OCI-LY1 (cell line): Measurements from ENCODE around the gene ITPKC.

Experiments
- H2AFZ ChIP-seq: fragments of 200-600 bp; sonication (generic), shearing (Covaris generic); 2 replicates; pipeline ENCODE4 v1.6.0; 2014; ENCODE audit warnings: antibody characterized with exemption, mild to moderate bottlenecking, low read length
- H3F3A ChIP-seq: fragments of 200-600 bp; sonication (generic), shearing (Covaris generic); 2 replicates; pipeline ENCODE4 v1.6.0; 2014; ENCODE audit warnings: mild to moderate bottlenecking, antibody characterized with exemption, low read length, moderate library complexity; ENCODE audit not compliant: insufficient read depth
- H3K27ac ChIP-seq: fragments of 200-600 bp; sonication (generic); 2 replicates; pipeline ENCODE4 v1.5.1; 2014; ENCODE audit warnings: low read length, mixed run types, mild to moderate bottlenecking, low read depth; ENCODE audit not compliant: poor library complexity, severe bottlenecking
- H3K27me3 ChIP-seq: fragments of 200-600 bp; sonication (generic); 2 replicates; pipeline ENCODE4 v1.6.0; 2014; ENCODE audit warnings: antibody characterized with exemption, mild to moderate bottlenecking, low read length, moderate library complexity; ENCODE audit not compliant: insufficient read depth
- H3K36me3 ChIP-seq: fragments of 200-600 bp; sonication (generic); 2 replicates; pipeline ENCODE4 v1.6.1; 2014; ENCODE audit warnings: mild to moderate bottlenecking, antibody characterized with exemption, low read length, moderate library complexity, mixed read lengths; ENCODE audit not compliant: insufficient read depth
- H3K4me1 ChIP-seq: fragments of 200-600 bp; sonication (generic); 2 replicates; pipeline ENCODE4 v1.5.1; 2014; ENCODE audit warnings: mild to moderate bottlenecking, low read length, moderate library complexity; ENCODE audit not compliant: insufficient read depth, severe bottlenecking
- H3K4me2 ChIP-seq: fragments of 200-600 bp; sonication (generic), shearing (Covaris generic); 2 replicates; pipeline ENCODE4 v1.6.1; 2014; ENCODE audit warnings: low read length
- H3K4me3 ChIP-seq: fragments of 200-600 bp; sonication (generic); 2 replicates; pipeline ENCODE4 v1.5.1; 2014; ENCODE audit warnings: low read length, low read depth, mild to moderate bottlenecking, mixed read lengths; ENCODE audit not compliant: poor library complexity, severe bottlenecking
- H3K79me2 ChIP-seq: fragments of 200-600 bp; shearing (Covaris generic); 2 replicates; pipeline ENCODE4 v1.6.1; 2016; ENCODE audit warnings: mixed run types, low read length, mixed read lengths; ENCODE audit not compliant: insufficient read depth
- H3K9ac ChIP-seq: fragments of 200-600 bp; sonication (generic), shearing (Covaris generic); 2 replicates; pipeline ENCODE4 v1.6.1; 2014; ENCODE audit warnings: mild to moderate bottlenecking, low read length, mixed read lengths
- H3K9me2 ChIP-seq: fragments of 200-600 bp; sonication (generic), shearing (Covaris generic); 2 replicates; pipeline ENCODE4 v1.6.1; 2014; ENCODE audit warnings: low read depth, mild to moderate bottlenecking, low read length, mixed read lengths
- H3K9me3 ChIP-seq: fragments of 200-600 bp; shearing (Covaris generic); 2 replicates; pipeline ENCODE4 v1.6.1; 2014; ENCODE audit warnings: low read length, mixed read lengths
- H4K20me1 ChIP-seq: fragments of 200-600 bp; sonication (generic), shearing (Covaris generic); 2 replicates; pipeline ENCODE4 v1.6.0; 2016; ENCODE audit warnings: mild to moderate bottlenecking, low read length; ENCODE audit not compliant: insufficient read depth
- EZH2 ChIP-seq: fragments of 200-600 bp; sonication (generic), shearing (Covaris generic); IDR thresholded peaks from 2 replicates; pipeline ENCODE4 v1.8.0; 2017; ENCODE audit warnings: borderline replicate concordance, mixed run types, mild to moderate bottlenecking, antibody characterized with exemption, low read length, moderate library complexity, mixed read lengths
- TF ChIP-seq, protein P1 (sequence below): fragments of 200-600 bp; sonication (generic), shearing (Covaris generic); IDR thresholded peaks from 2 replicates; pipeline ENCODE4 v1.5.1; 2017; ENCODE audit warnings: mild to moderate bottlenecking, antibody characterized with exemption, low read length, moderate library complexity, mixed read lengths

Gene ITPKC

GRCh38 chr19:40688987-40689338, 27.9 kb upstream of the ITPKC start:
- Histone ChIP-seq H3K9me2 (no peaks in the 10 kb centered on the region), H3F3A (0 out of 2 replicates have a peak, but pooled peaks cover 7% of the 10 kb centered on the region), H3K9me3 (no peaks in the 10 kb centered on the region), H3K4me1 (peaks cover 40% of the 10 kb centered on the region), H3K79me2 (no peaks in the 10 kb centered on the region), H4K20me1 (no peaks in the 10 kb centered on the region), H2AFZ (no peak overlapping the region), H3K9ac (peak overlapping the region; percentile 87; the same call in 1 of the 2 replicates), H3K36me3 (peaks cover 11% of the 10 kb centered on the region; the same call in 1 of the 2 replicates), H3K4me3 (peak overlapping the region; percentile 81), H3K4me2 (peak overlapping the region; percentile 100), H3K27ac (peak overlapping the region; percentile 67), H3K27me3 (no peaks in the 10 kb centered on the region)
- TF ChIP-seq EZH2, result no peak
- TF ChIP-seq, protein P1, sequence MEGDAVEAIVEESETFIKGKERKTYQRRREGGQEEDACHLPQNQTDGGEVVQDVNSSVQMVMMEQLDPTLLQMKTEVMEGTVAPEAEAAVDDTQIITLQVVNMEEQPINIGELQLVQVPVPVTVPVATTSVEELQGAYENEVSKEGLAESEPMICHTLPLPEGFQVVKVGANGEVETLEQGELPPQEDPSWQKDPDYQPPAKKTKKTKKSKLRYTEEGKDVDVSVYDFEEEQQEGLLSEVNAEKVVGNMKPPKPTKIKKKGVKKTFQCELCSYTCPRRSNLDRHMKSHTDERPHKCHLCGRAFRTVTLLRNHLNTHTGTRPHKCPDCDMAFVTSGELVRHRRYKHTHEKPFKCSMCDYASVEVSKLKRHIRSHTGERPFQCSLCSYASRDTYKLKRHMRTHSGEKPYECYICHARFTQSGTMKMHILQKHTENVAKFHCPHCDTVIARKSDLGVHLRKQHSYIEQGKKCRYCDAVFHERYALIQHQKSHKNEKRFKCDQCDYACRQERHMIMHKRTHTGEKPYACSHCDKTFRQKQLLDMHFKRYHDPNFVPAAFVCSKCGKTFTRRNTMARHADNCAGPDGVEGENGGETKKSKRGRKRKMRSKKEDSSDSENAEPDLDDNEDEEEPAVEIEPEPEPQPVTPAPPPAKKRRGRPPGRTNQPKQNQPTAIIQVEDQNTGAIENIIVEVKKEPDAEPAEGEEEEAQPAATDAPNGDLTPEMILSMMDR, result no peak

DNA sequence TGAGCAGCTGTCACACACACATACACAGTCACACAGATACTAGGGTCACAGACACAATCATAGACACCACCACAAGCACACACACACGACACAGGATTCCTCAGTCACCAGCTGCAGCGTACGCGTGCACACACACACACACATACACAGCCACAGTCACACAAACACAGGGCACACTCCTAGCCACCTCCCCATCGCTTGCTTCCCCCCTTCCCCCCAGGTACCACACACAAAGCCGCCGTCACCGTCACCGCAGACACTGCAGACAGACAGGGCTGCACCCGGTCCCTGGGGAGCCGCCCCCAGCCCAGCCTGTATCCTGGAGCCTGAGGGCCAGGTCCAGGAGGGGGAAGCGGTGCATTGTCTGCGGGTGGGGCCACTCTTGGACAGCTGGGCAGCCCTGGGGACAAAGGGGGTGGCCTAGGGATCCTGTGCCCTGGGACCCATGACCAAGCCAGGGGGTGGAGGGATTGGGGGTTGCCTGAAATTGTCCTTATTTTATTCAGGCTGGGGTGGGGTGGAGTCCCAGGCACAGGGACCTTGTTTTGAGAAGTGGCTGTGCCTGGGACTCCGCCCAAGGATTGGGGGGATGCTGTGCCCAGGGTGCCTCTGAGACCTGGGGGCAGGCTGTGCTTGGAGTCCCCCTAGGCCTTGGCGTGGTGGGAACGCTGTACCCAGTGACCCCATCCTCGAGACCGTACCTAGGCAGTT, 27.4 kb upstream of the ITPKC start:
- H3K27ac ChIP-seq, result peak overlapping the region; percentile 67
- no peaks in the 10 kb centered on the region for H3K9me3 ChIP-seq
- H3K4me2 ChIP-seq, result peak overlapping the region; percentile 100
- peaks cover 11% of the 10 kb centered on the region; the same call in 1 of the 2 replicates for H3K36me3 ChIP-seq
- H3K4me3 ChIP-seq, result peak overlapping the region; percentile 81
- peaks cover 40% of the 10 kb centered on the region for H3K4me1 ChIP-seq
- peak overlapping the region; percentile 87 for H3K9ac ChIP-seq
- no peak for TF ChIP-seq EZH2
- TF ChIP-seq, protein P1, result no peak
- H2AFZ ChIP-seq, result no peak overlapping the region
- 0 out of 2 replicates have a peak, but pooled peaks cover 7% of the 10 kb centered on the region for H3F3A ChIP-seq
- no peaks in the 10 kb centered on the region for H3K79me2 ChIP-seq
- no peaks in the 10 kb centered on the region for H4K20me1 ChIP-seq
- no peaks in the 10 kb centered on the region for H3K9me2 ChIP-seq
- H3K27me3 ChIP-seq, result no peaks in the 10 kb centered on the region

GRCh38 chr19:40690050-40690692, 26.7 kb upstream of the ITPKC start, which contains the start of gene NUMBL:
TSS of gene NUMBL (minus strand) at chr19:40690651. CDS start at chr19:40690483, 168 bp downstream.
- Histone ChIP-seq H3K4me2 (peak within 1 kb of the TSS; percentile 100), H3K9ac (peak within 1 kb of the TSS; percentile 90), H3K27ac (peak within 1 kb of the TSS; percentile 86), H3K4me1 (peaks cover 40% of the 10 kb centered on the region), H3K9me3 (no peaks in the 10 kb centered on the region), H4K20me1 (no peaks in the 10 kb centered on the region), H3F3A (0 out of 2 replicates have a peak, but pooled peaks cover 7% of the 10 kb centered on the region), H3K79me2 (no peaks in the 10 kb centered on the region), H3K4me3 (peak within 1 kb of the TSS; percentile 81), H3K36me3 (peaks cover 8% of the 10 kb centered on the region; the same call in 1 of the 2 replicates), H3K9me2 (no peaks in the 10 kb centered on the region), H2AFZ (0 out of 2 replicates have a peak within 1 kb of the TSS, but pooled peaks have one; percentile 11), H3K27me3 (no peaks in the 10 kb centered on the region)
- TF ChIP-seq, protein P1, result no peak
- TF ChIP-seq EZH2, result no peak
